Adrenal gland (tissue), 5 donors: Measurements from ENCODE around the gene TRAPPC11.

ENCODE experiments used
- POLR2A ChIP-seq, 2 donors: fragments of 450-650 bp; IDR thresholded peaks; one replicate each; pipeline ENCODE4 v1.6.1; 2017; ENCODE audit warnings: antibody characterized with exemption in 2 of 2, mild to moderate bottlenecking in 2 of 2, moderate library complexity in 1 of 2
- TF ChIP-seq, protein P1 (sequence below), 6 experiments: fragments of 450-650 bp in 4 of 6; fragments of 200-600 bp in 2 of 6; sonication (generic) in 1 of 6; IDR thresholded peaks; 1 replicate in 5 of 6; 2 replicates in 1 of 6; pipeline versions ENCODE4 v1.5.1 to v1.8.0; 2016 to 2021; ENCODE audit warnings: antibody characterized with exemption in 6 of 6, mild to moderate bottlenecking in 2 of 6, moderate library complexity in 1 of 6
- donor health status: DM: no; HTN: no; CAD: no.

DNA sequence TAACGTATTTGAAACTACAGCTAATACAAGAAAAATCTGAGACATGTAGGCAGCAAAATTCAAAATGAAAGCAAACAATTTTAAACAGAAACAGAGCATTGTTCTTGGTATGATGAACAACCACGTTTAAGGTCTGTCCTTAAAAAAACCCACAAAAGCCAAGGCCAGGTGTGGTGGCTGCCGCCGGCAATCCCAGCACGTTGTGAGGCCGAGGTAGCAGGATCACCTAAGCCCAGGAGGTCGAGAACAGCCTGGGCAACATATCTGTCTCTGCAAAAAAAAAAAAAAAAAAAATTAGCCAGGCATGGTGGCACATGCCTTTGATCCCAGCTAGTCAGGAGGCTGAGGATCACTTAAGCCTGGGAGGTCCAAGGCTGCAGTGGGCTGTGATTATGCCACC is 13.8 kb upstream of the TRAPPC11 start:
- TF ChIP-seq, protein P1, sequence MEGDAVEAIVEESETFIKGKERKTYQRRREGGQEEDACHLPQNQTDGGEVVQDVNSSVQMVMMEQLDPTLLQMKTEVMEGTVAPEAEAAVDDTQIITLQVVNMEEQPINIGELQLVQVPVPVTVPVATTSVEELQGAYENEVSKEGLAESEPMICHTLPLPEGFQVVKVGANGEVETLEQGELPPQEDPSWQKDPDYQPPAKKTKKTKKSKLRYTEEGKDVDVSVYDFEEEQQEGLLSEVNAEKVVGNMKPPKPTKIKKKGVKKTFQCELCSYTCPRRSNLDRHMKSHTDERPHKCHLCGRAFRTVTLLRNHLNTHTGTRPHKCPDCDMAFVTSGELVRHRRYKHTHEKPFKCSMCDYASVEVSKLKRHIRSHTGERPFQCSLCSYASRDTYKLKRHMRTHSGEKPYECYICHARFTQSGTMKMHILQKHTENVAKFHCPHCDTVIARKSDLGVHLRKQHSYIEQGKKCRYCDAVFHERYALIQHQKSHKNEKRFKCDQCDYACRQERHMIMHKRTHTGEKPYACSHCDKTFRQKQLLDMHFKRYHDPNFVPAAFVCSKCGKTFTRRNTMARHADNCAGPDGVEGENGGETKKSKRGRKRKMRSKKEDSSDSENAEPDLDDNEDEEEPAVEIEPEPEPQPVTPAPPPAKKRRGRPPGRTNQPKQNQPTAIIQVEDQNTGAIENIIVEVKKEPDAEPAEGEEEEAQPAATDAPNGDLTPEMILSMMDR (IDR thresholded peaks at IDR 0.05) = no peak
- TF ChIP-seq POLR2A (IDR thresholded peaks at IDR 0.05) = no peak
